ENCODE measurements around the gene WDR33.
"Not testable (repeated sequence)": the region's sequence is repeated elsewhere in the genome, so short reads cannot be mapped to it uniquely, and the experiment has no call there.

WDR33 gene

DNA sequence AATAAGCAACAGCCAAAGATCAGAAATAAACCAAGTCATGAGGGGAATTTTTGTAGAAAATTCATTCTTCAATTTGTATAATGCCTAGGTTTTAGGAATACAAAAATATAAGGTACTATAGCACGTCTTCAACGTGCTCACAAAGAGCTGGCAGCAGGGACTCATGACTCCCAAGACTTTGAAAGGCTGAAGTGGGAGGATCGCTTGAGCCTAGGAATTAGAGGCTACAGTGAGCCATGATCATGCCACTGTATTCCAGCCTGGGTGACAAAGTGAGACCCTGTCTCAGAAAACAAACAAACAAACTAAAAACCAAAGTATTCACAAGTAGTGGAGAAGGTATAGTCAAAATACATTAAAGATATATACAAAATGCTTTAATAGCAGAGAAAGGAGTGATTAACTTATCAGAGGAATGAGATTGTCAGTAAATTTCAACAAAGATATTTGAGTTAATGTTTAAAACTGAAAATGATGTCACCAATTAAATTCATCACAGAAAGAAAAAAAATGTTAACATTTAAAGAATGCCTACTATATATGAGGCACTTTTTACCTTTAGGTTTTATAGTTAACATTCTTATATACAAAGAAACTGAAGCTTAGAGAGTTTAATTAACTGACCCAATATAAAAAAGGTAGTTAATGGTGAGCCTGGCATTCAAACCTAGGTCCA is 3.2 kb downstream of the WDR33 start:
- DNase-seq = no peak

DNA sequence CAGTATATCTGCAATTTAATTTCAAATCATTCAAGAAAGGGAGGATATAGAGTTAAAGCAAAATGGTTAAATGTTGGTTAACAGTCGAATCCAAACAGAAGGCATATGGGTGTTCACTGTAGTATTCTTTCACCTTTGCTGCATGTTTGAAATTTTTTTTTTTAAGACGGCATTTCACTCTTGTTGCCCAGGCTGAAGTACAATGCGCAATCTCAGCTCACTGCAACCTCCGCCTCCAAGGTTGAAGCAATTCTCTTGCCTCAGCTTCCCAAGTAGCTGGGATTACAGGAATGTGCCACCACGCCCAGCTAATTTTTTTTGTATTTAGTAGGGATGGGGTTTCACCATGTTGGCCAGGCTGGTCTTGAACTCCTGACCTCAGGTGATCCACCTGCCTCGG is 4.1 kb downstream of the WDR33 start:
- not testable (repeated sequence) for DNase-seq

DNA sequence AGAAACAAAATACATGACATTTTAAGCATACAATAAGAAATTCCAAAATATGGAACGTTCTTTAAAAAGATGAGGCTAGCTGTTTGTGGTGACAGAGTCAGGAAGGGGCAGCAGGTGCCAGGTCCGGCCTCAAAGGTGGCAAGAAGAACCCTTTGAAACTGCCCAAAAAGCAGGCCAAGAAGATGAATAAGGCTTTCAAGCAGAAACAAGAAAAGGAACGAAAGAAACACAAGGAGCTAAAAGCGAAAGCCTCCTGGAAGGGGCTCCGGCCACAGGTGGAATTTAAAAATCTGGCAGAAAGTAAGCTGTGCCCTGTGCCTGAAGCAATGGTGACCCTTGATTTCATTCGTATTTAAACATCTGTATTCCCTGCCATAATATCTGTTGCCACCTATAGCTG is 5.5 kb downstream of the WDR33 start:
- no peak for DNase-seq

DNA sequence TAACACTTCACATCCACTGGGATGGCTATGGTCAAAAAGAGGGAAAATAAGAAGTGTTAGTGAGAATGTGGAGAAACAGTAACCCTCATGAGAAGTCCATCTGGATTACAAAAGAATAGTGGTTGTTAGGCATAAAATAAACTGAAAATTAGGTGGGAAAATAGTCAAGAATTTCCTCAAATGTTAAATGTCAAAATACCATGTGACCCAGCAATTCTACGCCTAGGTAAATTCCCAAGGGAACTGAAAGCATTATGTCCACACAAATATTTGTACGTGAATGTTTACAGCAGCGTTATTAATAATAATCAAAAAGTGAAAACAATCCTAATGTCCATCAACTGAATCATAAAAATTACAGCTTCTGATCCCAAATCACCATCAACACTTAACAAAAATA is 11.0 kb downstream of the WDR33 start:
- DNase-seq = no peak

DNA sequence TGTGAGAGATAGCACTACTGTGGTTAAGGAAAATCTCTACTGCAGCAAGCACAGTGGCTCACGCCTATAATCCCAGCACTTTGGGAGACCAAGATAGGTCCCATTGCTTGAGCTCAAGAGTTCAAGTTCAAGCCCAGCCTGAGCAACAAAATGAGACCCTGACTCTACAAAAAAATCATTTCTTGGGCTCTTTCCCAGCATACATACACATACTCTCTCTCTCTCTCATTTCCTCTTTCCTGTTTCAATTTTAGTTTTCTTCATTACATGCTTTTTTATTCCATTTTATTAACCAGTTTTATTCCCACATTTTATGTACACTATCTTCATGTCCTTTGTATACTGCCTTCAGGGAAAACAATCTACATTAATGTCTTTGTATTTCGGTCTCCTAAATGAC is 14.6 kb downstream of the WDR33 start:
- no peak for DNase-seq

DNA sequence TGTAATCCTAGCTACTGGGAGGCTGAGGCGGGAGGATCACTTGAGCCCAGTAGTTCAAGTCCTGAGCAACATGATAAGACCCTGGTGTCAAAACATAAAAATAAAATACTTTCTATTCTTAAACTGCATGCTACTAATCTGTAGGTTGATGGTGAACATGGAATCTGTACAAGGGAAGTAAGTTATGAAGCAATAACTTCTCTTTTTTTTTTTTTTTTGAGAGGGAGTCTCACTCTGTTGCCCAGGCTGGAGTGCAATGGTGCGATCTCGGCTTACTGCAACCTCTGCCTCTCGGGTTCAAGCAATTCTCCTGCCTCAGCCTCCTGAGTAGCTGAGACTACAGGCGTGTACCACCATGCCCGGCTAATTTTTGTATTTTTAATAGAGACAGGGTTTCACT is 16.1 kb downstream of the WDR33 start:
- DNase-seq = not testable (repeated sequence)

DNA sequence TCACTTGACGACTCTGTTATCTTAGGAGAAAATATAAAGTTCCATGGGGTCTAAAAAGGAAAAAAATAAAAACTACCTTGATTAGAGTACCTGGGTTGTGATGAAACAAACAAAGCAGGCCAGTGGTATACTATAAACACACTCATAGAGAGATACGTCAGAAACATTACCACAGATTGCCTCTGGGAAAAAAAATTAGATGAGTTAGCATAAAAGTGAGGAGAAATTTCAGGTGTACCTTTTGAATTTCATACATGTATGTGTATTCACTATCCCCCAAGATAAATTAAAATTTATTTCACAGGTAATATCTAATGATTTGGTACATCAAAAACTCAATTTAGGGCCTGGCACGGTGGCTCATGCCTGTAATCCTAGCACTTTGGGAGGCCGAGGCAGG is 18.2 kb downstream of the WDR33 start:
- DNase-seq = no peak

DNA sequence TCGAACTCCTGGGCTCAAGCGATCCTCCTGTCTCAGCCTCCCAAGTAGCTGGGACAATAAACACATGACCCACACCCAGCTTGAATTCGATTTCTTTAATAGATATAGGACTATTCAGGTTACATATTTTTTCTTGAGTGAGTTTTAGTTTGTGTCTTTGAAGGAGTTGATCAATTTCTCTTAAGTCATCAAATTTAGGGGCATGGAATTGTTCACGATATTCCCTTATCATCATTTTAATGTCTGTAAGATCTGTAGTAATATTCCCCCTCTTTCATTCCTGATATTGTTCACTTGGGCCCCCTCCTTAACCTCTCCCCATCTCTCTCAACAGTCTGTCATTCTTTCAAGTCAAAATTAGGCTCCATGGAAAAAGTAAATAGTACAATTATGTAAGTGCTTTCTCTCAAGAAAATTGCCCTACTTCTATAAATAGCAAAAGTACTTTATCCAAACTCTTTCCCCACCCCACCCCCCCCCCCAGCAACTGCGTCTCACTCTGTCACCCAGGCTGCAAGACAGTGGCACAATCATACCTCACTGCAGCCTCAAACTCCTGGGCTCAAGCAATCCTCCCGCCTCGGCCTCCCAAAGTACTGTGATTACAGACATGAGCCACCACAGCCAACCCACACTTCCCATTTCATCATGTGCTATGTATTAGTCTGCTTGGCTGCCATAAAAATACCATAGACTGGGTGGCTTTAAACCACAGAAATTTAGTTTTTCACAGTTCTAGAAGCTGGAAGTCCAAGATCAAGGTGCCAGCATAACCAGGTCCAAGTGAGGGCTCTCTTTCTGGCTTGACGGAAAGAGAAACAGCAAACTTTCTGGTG is 20.1 kb downstream of the WDR33 start:
- no peak for DNase-seq

DNA sequence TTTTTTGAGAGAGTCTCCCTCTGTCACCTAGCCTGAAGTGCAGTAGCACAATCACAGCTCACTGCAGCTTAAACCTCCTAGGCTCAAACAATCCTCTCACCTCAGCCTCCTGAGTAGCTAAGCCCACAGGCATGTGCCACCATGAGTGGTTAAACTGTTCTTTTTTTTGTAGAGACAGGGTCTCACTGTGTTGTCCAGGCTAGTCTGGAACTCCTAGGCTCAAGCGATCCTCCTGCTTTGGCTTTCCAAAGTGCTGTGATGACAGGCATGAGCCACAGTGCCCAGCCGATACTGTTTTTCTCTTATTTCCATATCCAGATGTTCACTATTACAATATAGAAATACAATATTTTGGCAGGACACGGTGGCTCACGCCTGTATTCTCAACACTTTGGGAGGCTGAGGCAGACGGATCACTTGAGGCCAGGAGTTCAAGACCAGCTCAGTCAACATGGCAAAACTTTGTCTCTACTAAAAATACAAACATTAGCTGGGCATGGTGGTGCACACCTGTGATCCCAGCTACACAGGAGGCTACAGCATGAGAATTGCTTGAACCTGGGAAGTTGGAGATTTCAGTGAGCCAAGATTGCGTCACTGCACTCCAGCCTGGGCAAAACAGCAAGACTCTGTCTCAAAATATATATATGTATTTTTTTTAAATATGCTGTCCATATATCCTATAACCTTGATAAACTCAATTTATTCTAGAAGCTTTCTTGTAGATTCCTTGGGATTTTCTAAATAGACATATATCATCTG is 24.7 kb downstream of the WDR33 start:
- no peak for DNase-seq

DNA sequence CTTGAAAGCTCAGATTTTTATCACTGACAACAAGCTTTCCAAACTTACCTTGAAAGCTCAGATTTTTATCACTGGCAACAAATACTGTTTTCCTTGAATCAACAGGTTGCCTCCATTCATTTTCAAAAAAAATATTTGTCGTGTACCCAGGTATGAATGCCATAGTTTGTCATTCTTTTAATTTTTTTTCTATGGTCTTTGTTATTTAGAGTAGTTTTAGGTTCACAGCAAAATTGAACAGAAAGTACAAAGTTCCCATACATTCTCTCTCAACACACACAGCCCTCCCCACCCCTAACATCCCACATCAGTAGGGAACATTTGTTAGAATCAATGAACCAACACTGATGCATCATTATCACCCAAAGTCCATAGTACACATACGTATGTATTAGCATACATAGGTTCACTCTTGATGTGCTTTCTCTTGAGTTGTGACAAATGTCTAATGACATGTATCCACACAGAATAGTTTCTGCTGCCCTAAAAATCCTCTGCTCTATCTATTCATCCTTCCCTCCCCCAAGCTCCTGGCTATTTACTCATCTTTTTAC is 25.9 kb downstream of the WDR33 start:
- no peak for DNase-seq

DNA sequence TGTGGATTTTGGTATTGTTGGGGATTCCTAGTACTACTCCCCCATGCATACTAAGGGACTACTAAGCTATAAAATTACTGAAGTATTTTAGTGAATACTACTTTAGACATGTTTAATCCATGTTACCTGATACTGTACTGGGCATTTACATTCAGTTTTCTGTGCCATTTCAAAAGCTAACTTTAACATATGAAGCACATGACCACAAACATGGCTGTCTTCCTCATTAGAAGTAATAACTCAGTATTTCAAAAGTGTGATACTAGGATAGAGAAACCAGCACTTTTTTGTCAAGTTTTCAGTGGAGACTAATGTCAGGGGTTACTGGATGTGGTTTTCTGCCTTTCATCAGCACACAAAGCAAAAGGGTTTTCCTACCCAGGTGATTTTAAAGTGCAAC is 27.9 kb downstream of the WDR33 start:
- DNase-seq = no peak

DNA sequence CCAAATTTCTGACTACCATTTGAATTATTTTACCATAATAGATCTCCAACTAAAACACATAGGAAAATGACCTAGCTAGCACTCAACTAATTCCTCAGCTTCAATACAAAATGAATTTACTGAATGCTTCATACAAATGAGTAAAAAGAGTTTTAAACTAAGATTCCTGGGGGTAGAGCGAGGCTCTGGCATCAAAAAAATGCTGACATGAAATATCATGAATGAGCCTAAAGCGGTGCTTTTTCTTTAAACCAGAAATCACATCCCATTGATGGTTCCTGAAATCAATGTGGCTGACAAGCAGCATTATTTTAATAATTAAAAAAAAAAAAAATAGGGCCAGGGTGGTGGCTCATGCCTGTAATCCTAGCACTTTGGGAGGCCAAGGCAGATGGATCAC is 32.1 kb downstream of the WDR33 start:
- no peak for DNase-seq

DNA sequence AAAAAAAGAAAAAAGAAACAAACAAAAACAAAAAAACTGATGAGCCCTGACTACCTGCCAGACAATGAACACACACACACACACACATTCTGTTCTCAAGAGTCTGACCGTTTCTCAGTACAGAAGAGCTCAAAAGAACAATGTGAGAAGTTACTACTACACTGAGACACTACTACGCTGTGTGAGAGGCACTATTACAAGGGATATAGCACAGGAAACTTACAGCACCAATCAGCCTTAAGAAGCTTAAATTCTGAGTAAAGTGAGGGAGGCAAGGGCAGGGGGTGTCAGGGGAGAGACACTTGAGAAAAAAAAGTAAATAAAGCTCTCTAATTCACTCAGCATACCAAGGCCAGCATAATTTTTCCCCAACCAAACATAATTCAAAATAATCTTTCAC is 32.5 kb downstream of the WDR33 start:
- no peak for DNase-seq

DNA sequence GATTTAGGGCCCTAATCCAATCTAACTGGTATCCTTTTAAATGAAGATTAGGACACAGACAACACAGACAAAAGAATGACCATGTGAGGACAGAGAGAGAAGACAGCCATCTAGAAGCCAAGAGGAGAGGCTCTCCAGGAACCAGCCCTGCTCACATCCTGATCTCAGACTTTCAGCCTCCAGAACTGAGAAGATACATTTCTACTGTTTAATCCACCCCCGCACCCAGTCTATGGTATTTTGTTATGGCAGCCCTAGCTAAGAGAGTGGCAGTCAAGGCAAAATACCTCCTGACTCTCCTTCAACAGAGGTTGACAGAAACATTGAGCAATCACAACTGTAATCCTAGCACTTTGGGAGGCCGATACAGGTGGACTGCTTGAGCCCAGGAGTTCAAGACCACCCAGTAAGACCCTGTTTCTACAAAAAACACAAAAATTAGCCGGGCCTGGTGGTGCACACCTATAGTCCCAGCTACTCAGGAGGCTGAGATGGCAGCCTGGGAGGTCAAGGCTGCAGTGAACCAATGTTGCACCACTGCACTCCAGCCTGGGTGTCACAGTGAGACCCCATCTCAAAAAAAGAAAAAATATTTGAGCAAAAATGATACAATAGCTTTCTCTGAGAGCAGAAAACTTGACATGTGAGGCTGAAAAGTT is 34.7 kb downstream of the WDR33 start:
- DNase-seq = no peak

DNA sequence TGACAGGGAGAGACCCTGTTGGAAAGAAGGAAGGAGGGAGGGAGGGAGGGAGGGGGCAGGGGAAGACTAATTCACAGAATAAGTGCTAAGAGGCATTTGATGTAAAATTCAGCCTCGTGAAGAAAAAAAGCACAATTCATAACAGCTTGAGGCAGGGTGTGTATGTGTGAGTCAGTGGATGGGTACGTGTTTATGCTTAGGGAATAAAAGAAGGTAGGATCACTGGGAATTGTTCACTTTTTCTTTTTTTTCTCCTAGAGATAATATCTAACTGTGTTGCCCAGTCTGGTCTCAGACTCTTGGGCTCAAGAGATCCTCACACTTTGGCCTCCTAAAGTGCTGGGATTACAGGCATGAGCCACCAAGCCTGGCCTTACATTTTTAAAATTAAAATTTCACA is 39.2 kb downstream of the WDR33 start:
- no peak for DNase-seq

DNA sequence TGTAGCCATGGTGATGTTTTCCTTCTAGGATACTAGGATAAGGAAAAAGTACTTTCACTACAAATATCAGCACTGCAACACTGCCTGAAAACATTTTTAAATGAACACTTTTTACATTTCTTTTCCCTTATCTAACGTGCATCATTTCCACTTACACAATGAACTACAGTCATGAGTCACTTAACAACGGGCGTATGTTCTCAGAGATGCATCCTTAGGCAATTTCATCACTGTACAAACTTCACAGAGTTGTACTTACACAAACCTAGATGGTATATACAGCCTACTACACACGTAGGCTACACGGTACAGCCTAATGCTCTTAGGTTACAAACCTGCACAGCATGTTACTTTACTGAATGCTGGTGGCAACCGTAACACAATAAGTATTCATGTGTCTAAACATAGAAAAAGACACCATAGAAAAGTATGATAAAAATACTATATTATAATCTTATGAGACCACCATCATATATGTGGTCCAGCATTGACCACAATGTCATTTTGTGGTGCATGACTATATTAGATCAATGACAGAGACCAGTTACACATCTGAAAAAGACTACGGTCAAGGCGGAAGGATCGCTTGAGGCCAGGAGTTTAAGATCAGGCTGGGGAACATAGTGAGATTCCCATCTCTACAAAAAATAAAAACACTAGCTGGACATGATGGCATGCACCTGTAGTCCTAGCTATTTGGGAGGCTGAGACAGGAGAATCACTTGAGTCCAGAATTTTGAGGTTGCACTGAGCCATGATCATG is 39.8 kb downstream of the WDR33 start:
- no peak for DNase-seq

DNA sequence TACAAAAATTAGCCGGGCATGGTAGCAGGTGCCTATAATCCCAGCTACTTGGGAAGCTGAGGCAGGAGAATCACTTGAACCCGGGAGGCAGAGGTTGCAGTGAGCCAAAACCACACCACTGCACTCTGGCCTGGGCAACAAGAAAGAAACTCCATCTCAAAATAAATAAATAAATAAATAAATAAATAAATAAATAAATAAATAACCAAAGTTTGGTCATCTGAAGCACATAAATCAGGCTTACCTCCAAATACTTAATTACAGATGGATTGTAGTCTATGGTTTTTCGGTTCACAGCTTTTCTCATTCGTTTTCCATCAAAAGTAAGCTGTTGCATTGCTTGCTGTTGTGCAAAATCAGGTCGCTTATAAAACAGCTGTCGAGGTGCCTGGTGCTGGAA is 40.4 kb downstream of the WDR33 start:
- not testable (repeated sequence) for DNase-seq

DNA sequence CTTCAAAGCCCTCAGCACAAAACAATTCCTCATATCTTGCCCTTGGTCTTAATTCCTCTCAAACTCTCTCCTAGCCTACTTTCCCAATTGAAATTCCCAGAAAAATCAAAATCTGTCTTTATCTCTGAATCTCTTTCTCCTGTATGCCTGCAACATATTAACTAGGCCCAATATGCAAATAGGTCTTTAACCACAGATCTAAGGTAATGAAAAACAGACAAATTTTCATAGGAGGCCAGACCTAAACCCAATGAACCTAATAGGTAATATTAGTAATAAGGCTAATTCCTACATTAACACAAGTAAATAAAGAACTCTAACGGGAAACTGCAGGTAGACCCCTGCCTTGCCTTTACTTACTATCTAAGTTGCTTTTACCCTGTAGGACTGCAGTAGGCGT is 41.4 kb downstream of the WDR33 start:
- DNase-seq = no peak

DNA sequence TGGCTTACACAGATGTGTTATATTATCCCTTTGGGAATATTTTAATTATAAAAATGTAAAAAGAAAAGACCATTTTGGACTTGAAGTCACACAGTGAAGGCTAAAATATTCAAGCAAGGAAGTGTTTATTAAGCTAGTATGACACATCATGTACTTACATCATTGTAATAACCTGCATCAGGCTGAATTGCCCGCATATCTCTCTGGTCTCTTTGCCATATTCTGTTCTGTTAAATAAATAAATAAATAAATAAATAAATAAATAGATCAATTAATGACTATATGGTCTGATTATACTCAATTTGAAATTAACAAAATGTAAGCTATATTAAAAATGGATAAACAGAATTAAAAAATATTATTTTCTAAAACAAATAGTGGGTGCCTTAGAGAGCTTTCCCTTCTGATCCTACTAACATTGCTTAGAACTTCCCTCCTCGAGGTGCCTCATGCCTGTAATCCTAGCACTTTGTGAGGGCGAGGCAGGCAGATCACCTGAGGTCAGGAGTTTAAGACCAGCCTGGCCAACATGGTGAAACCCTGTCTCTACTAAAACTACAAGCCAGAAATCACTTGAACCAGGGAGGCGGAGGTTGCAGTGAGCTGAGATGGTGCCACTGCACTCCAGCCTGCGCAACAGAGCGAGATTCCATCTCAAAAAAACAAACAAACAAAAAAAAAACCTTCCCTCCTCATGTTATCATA is 42.0 kb downstream of the WDR33 start:
- no peak for DNase-seq

DNA sequence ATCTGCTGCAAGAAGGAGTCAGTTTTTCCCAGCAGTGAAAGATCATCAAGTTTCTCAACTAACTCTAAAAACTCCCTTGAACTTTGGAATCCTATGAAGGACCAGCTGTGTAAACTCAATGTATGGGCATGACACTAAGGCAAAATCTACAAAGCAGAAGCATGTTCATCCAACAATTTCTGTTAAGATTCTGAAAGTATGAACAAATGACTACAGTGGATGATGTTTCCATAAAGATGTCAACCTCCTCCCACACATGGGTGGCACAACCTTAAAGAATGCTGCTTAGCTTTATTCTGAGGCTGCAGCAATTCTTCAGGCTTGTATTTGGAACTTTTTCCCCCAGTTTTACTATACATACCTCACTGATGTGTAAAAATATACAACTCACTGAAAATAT is 47.2 kb downstream of the WDR33 start:
- no peak for DNase-seq

DNA sequence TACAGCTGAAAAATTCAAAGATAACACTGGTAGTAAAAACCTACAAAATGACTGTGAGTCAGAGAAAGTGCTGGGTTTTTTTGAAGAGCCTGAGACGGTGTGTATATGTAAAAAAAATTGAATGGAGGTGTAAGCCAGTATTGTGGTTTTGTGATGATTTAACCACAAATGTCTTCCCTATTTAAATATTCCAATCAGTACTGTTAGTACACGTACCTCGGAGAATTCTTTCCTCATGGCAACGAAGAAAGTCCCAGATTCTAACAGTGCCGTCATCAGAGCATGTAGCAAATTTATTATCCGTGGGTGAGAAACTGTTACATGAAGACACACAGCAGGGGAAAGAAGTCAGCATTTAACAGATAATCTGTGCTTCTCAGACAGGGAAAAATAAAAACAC is 48.1 kb downstream of the WDR33 start:
- DNase-seq = no peak

DNA sequence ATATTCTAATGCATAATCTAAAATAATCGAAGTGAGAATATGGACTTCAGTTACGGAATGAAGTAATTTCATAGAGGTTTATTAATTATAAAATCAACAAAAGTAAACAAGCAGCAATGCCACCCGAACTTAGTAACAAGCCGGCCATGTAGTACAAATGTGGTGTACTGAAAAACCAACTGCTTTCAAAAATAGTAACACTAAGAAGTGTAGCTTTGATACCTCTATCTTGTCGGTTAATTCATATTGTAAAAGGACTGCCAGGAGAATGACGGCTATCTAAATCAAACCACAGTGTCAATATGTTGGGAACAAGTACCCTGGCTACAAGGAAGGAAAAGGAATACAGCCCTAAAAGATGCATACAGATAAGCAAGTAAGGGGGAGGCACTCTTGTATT is 48.5 kb downstream of the WDR33 start:
- no peak for DNase-seq

All from SHP77 (cell line).